K562 (cell line): Measurements from ENCODE around the gene ERAP2. TPM values are rescaled to one million over a fixed set of nuclear protein-coding genes. Genes with fewer than 3 reads are reported as not detected.

Experiments
- ATAC-seq: fragments of 200-7000 bp; cut with Tn5 transposase; 3 replicates; pipeline ENCODE4 v1.9.1; 2020; ENCODE audit warnings: moderate library complexity
- BruUV-seq: library from RNA; stranded (reverse); fragments of 400-500 nt; replicated peaks from 2 replicates; lab custom pipeline; 2021; lab: Mats Ljungman, UMichigan
- CTCF ChIA-PET: fragments of 300-600 bp; formaldehyde crosslinking; extraction: SDS; loops from one replicate; lab custom pipeline; 2021; ENCODE audit warnings: low intra/inter-chr PET ratio; lab: Yijun Ruan, JAX
- POLR2A ChIA-PET: fragments of 300-600, 350-650 bp; sonication (Branson Sonifier 250); formaldehyde crosslinking; extraction: SDS; loops from one replicate; lab custom pipeline; 2021; ENCODE audit warnings: antibody characterized with exemption, inconsistent platforms; lab: Yijun Ruan, JAX
- DNase-seq, 4 experiments: peaks; one replicate each; pipeline versions ENCODE4 v3.0.0 to v3.0.0-alpha.2; 2011 to 2018; ENCODE audit warnings: low spot score in 3 of 4, mixed read lengths in 3 of 4; ENCODE audit errors: extremely low read depth in 1 of 4
- FAIRE-seq: peaks from 2 replicates; lab custom pipeline; 2011; peaks lifted over from hg19 to GRCh38; lab: Jason Lieb, UNC
- H2AFZ ChIP-seq: 2 replicates; pipeline ENCODE4 v1.6.0; 2011; ENCODE audit warnings: low read depth, low read length, control low read depth, inconsistent platforms
- H3K27ac ChIP-seq: fragments of 200-600 bp; 3 replicates; pipeline ENCODE4 v1.8.0; 2011; ENCODE audit warnings: low read depth, mild to moderate bottlenecking, control low read depth, inconsistent platforms, low read length, moderate library complexity, mixed read lengths; ENCODE audit errors: extremely low read depth
- H3K27me3 ChIP-seq, 2 experiments: fragments of 300-600 bp in 1 of 2; 2 replicates in 1 of 2; 3 replicates in 1 of 2; pipeline versions ENCODE4 v1.6.0 to v1.8.0; 2011; ENCODE audit warnings: inconsistent platforms in 2 of 2, low read length in 2 of 2, mild to moderate bottlenecking in 1 of 2, mixed read lengths in 1 of 2, moderate library complexity in 1 of 2; ENCODE audit not compliant: control insufficient read depth in 2 of 2, insufficient read depth in 2 of 2
- H3K36me3 ChIP-seq: fragments of 300-600 bp; 3 replicates; pipeline ENCODE4 v1.8.0; 2011; ENCODE audit warnings: mild to moderate bottlenecking, low read length, inconsistent platforms; ENCODE audit not compliant: control insufficient read depth, insufficient read depth
- H3K4me1 ChIP-seq, 2 experiments: fragments of 200-600 bp in 1 of 2; replicated peaks in 1 of 2; 2 replicates in 1 of 2; 3 replicates in 1 of 2; pipeline versions ENCODE4 v1.5.1 to v1.8.0; 2011; ENCODE audit warnings: inconsistent platforms in 2 of 2, low read length in 2 of 2, mild to moderate bottlenecking in 1 of 2, mixed read lengths in 1 of 2, moderate library complexity in 1 of 2; ENCODE audit not compliant: control insufficient read depth in 2 of 2, insufficient read depth in 2 of 2
- H3K4me2 ChIP-seq: 2 replicates; pipeline ENCODE4 v1.6.1; 2011; ENCODE audit warnings: low read length, control low read depth, inconsistent platforms, mixed read lengths; ENCODE audit not compliant: insufficient read depth
- H3K4me3 ChIP-seq: fragments of 200-600 bp; sonication (generic), shearing (Covaris generic); 2 replicates; pipeline ENCODE4 v1.5.1; 2016; ENCODE audit warnings: control low read depth, inconsistent platforms
- H3K79me2 ChIP-seq: fragments of 200-600 bp; 3 replicates; pipeline ENCODE4 v1.8.0; 2011; ENCODE audit warnings: low read length, inconsistent platforms; ENCODE audit not compliant: control insufficient read depth, insufficient read depth
- H3K9ac ChIP-seq, 2 experiments: 2 replicates each; pipeline versions ENCODE4 v1.6.0 to v1.6.1; 2011; ENCODE audit warnings: low read depth in 2 of 2, low read length in 2 of 2, control low read depth in 1 of 2, inconsistent platforms in 1 of 2, mild to moderate bottlenecking in 1 of 2, mixed read lengths in 1 of 2; ENCODE audit not compliant: insufficient read depth in 1 of 2
- H3K9me1 ChIP-seq: one replicate; pipeline ENCODE4 v1.6.0; 2011; ENCODE audit warnings: inconsistent platforms, mild to moderate bottlenecking, low read length, moderate library complexity; ENCODE audit not compliant: control insufficient read depth, insufficient read depth
- H3K9me3 ChIP-seq: replicated peaks from 2 replicates; pipeline ENCODE4 v1.5.1; 2011; ENCODE audit warnings: low read depth, low read length, inconsistent platforms; ENCODE audit not compliant: control insufficient read depth, insufficient read depth
- H4K20me1 ChIP-seq: replicated peaks from 2 replicates; pipeline ENCODE4 v1.6.1; 2011; ENCODE audit warnings: low read length, inconsistent platforms, mixed read lengths; ENCODE audit not compliant: control insufficient read depth, insufficient read depth
- CBFA2T2 ChIP-seq: fragments of 450-650 bp; conservative IDR thresholded peaks from 2 replicates; pipeline ENCODE4 v1.6.1; 2017; ENCODE audit warnings: mild to moderate bottlenecking
- LCOR ChIP-seq: sonication (generic); formaldehyde crosslinking; IDR thresholded peaks from 2 replicates; pipeline ENCODE4 v1.8.0; 2022; ENCODE audit warnings: mild to moderate bottlenecking, missing genetic modification reagents
- WGBS: fragments of 100-300 bp; shearing (Covaris generic); methylation state at CpG from one replicate; pipeline ENCODE4 v1.1.6; 2016; ENCODE audit warnings: low coverage, mixed read lengths; ENCODE audit not compliant: insufficient coverage; ENCODE audit errors: missing lambda C conversion rate; 5-methylcytosine and 5-hydroxymethylcytosine counted together
- in situ Hi-C: fragments of 300-500 bp; cut with MboI; formaldehyde crosslinking; loops from 4 replicates; pipeline ENCODE4 v1.15.0; 2018; ENCODE audit warnings: inconsistent platforms, mixed read lengths
- intact Hi-C: fragments of 100-400 bp; cut with micrococcal nuclease; formaldehyde crosslinking; loops from 2 replicates; pipeline ENCODE4 v1.14.2; 2022
- polyA plus RNA-seq, 8 experiments: library from polyadenylated mRNA; depleted of rRNA in 4 of 8; stranded (reverse) in 5 of 8; unstranded in 3 of 8; fragments of >200 nt; fragmentation: Nextera tagmentation in 2 of 8; fragmentation: Illumina TruSeq in 1 of 8; extraction: Ambion mirVana in 2 of 8; extraction: Trizol in 1 of 8; gene quantifications; 2 replicates each; pipeline versions ENCODE4 v1.2.1 to v1.2.3, GENCODE V29; 2011 to 2014; ENCODE audit warnings: inconsistent platforms in 1 of 8, missing spikeins in 1 of 8
- total RNA-seq, 7 experiments: library from RNA; depleted of rRNA in 6 of 7; stranded (reverse); fragments of >200 nt in 6 of 7; fragmentation: Illumina TruSeq in 2 of 7; extraction: Trizol in 2 of 7; gene quantifications; 2 replicates each; pipeline versions ENCODE4 v1.2.1 to v1.2.3, GENCODE V29; 2011 to 2021; ENCODE audit warnings: low replicate concordance in 1 of 7
- TF ChIP-seq, protein P1 (sequence below): sonication (generic); formaldehyde crosslinking; IDR thresholded peaks from 2 replicates; pipeline ENCODE4 v1.8.0; 2022; ENCODE audit warnings: mild to moderate bottlenecking, missing genetic modification reagents

ERAP2 gene
- total and polyA plus RNA-seq, 9 of the 15 experiments (the other 6 are each of a cell fraction or from before 2014, with no cell fraction given) = 0.93 to 4.0 (median 2.1) TPM

DNA sequence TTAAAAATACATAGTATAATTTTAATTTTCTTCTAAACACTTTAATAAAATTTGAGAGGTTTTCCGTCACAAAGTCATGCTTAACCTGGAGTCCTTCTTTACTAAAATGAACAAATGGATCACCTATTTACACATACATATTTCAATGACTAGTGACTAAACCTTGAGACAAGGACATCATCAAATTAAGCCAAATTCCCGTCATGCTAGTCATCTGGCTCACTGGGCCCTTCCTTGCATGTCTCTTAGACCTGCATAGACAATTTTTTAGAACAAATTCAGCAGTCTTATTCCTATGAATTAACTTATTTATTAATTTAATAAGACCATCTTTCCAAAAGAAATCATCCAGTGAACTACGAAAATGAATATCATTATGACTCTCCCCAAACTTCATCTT lies 26.6 kb downstream of the ERAP2 start:
- Histone ChIP-seq H3K4me3 (no peak overlapping the region), H3K9me1 (no peaks in the 10 kb centered on the region), H3K36me3 (no peaks in the 10 kb centered on the region), H3K27me3 (no peaks in the 10 kb centered on the region), H3K27ac (no peak overlapping the region), H3K9me3 (no peaks in the 10 kb centered on the region), H3K4me1 (no peaks in the 10 kb centered on the region), H3K4me2 (no peak overlapping the region), H3K9ac (no peak overlapping the region), H2AFZ (no peak overlapping the region), H3K79me2 (no peaks in the 10 kb centered on the region), H4K20me1 (no peaks in the 10 kb centered on the region)
- no TSS peak for BruUV-seq
- ATAC-seq (no peak), DNase-seq (no peak), FAIRE-seq (no peak)
- TF ChIP-seq, protein P1, sequence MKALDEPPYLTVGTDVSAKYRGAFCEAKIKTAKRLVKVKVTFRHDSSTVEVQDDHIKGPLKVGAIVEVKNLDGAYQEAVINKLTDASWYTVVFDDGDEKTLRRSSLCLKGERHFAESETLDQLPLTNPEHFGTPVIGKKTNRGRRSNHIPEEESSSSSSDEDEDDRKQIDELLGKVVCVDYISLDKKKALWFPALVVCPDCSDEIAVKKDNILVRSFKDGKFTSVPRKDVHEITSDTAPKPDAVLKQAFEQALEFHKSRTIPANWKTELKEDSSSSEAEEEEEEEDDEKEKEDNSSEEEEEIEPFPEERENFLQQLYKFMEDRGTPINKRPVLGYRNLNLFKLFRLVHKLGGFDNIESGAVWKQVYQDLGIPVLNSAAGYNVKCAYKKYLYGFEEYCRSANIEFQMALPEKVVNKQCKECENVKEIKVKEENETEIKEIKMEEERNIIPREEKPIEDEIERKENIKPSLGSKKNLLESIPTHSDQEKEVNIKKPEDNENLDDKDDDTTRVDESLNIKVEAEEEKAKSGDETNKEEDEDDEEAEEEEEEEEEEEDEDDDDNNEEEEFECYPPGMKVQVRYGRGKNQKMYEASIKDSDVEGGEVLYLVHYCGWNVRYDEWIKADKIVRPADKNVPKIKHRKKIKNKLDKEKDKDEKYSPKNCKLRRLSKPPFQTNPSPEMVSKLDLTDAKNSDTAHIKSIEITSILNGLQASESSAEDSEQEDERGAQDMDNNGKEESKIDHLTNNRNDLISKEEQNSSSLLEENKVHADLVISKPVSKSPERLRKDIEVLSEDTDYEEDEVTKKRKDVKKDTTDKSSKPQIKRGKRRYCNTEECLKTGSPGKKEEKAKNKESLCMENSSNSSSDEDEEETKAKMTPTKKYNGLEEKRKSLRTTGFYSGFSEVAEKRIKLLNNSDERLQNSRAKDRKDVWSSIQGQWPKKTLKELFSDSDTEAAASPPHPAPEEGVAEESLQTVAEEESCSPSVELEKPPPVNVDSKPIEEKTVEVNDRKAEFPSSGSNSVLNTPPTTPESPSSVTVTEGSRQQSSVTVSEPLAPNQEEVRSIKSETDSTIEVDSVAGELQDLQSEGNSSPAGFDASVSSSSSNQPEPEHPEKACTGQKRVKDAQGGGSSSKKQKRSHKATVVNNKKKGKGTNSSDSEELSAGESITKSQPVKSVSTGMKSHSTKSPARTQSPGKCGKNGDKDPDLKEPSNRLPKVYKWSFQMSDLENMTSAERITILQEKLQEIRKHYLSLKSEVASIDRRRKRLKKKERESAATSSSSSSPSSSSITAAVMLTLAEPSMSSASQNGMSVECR = no peak
- TF ChIP-seq LCOR (CRISPR knock-in tag) (no peak), CBFA2T2 (no peak)
- in situ Hi-C loops (no loop called here), intact Hi-C loops (no loop called here)
- CTCF ChIA-PET = no interaction called here
- POLR2A ChIA-PET = no interaction called here
- 67% methylated on average over 3 of the region's 3 CpGs for WGBS
